H9 (cell line): Measurements from ENCODE around the gene SETDB2. TPM values are rescaled to one million over a fixed set of nuclear protein-coding genes. Genes with fewer than 3 reads are reported as not detected.

Experiments used
- DNase-seq: peaks from one replicate; pipeline ENCODE4 v3.0.0-alpha.2; 2017
- H2AFZ ChIP-seq: one replicate; pipeline ENCODE4 v1.6.1; 2013; ENCODE audit warnings: mild to moderate bottlenecking, low read length, control low read depth, moderate library complexity
- H2AK5ac ChIP-seq: 2 replicates; pipeline ENCODE4 v1.6.1; 2013; ENCODE audit warnings: low read length, control low read depth, mixed read lengths; ENCODE audit not compliant: insufficient read length
- H2BK120ac ChIP-seq: one replicate; pipeline ENCODE4 v1.6.1; 2013; ENCODE audit warnings: low read depth, mild to moderate bottlenecking, low read length, control low read depth, inconsistent platforms; ENCODE audit not compliant: poor library complexity, severe bottlenecking
- H2BK12ac ChIP-seq: 2 replicates; pipeline ENCODE4 v1.6.1; 2013; ENCODE audit warnings: low read length, control low read depth, mixed read lengths, low read depth; ENCODE audit not compliant: insufficient read length
- H2BK15ac ChIP-seq: 2 replicates; pipeline ENCODE4 v1.6.1; 2013; ENCODE audit warnings: low read depth, low read length, control low read depth
- H2BK20ac ChIP-seq: one replicate; pipeline ENCODE4 v1.6.1; 2013; ENCODE audit warnings: low read depth, mild to moderate bottlenecking, low read length, control low read depth, inconsistent platforms; ENCODE audit not compliant: poor library complexity, severe bottlenecking
- H2BK5ac ChIP-seq: 2 replicates; pipeline ENCODE4 v1.6.1; 2013; ENCODE audit warnings: low read length, control low read depth, mixed read lengths; ENCODE audit not compliant: insufficient read length
- H3K14ac ChIP-seq: 2 replicates; pipeline ENCODE4 v1.6.1; 2013; ENCODE audit warnings: low read length, control low read depth; ENCODE audit not compliant: insufficient read depth
- H3K18ac ChIP-seq: 2 replicates; pipeline ENCODE4 v1.6.1; 2013; ENCODE audit warnings: low read depth, mild to moderate bottlenecking, mixed read lengths, low read length, control low read depth; ENCODE audit not compliant: insufficient read length
- H3K23ac ChIP-seq: 2 replicates; pipeline ENCODE4 v1.6.1; 2013; ENCODE audit warnings: low read length, control low read depth, mixed read lengths, low read depth; ENCODE audit not compliant: insufficient read length
- H3K23me2 ChIP-seq: 2 replicates; pipeline ENCODE4 v1.6.1; 2013; ENCODE audit warnings: low read depth, mild to moderate bottlenecking, mixed read lengths, low read length, control low read depth; ENCODE audit not compliant: insufficient read length, poor library complexity, severe bottlenecking
- H3K27ac ChIP-seq: 2 replicates; pipeline ENCODE4 v1.5.1; 2013; ENCODE audit warnings: low read length, control low read depth, mixed read lengths, low read depth; ENCODE audit not compliant: insufficient read length
- H3K27me3 ChIP-seq: 2 replicates; pipeline ENCODE4 v1.6.1; 2013; ENCODE audit warnings: low read length, control low read depth, inconsistent platforms; ENCODE audit not compliant: insufficient read depth
- H3K4ac ChIP-seq: 2 replicates; pipeline ENCODE4 v1.6.1; 2013; ENCODE audit warnings: low read depth, mild to moderate bottlenecking, control low read depth, inconsistent platforms, low read length, moderate library complexity
- H3K4me1 ChIP-seq: 2 replicates; pipeline ENCODE4 v1.6.1; 2013; ENCODE audit warnings: low read length, control low read depth, inconsistent platforms; ENCODE audit not compliant: insufficient read depth
- H3K4me2 ChIP-seq: 2 replicates; pipeline ENCODE4 v1.6.1; 2013; ENCODE audit warnings: low read length, control low read depth, mixed read lengths; ENCODE audit not compliant: insufficient read length, insufficient read depth
- H3K56ac ChIP-seq: 2 replicates; pipeline ENCODE4 v1.6.1; 2013; ENCODE audit warnings: low read depth, mild to moderate bottlenecking, mixed read lengths, low read length, control low read depth; ENCODE audit not compliant: insufficient read length
- H3K79me1 ChIP-seq: 2 replicates; pipeline ENCODE4 v1.6.1; 2013; ENCODE audit warnings: low read depth, mild to moderate bottlenecking, moderate library complexity, low read length, control low read depth, inconsistent platforms; ENCODE audit not compliant: insufficient read depth, poor library complexity, severe bottlenecking
- H3K79me2 ChIP-seq: 2 replicates; pipeline ENCODE4 v1.6.1; 2013; ENCODE audit warnings: low read length, control low read depth, inconsistent platforms; ENCODE audit not compliant: insufficient read depth
- H3K9ac ChIP-seq: 2 replicates; pipeline ENCODE4 v1.6.1; 2013; ENCODE audit warnings: low read length, control low read depth, mixed read lengths; ENCODE audit not compliant: insufficient read length; ENCODE audit errors: extremely low read depth
- H3K9me3 ChIP-seq: one replicate; pipeline ENCODE4 v1.6.1; 2013; ENCODE audit warnings: low read depth, low read length, inconsistent platforms; ENCODE audit not compliant: control insufficient read depth
- H3T11ph ChIP-seq: one replicate; pipeline ENCODE4 v1.6.1; 2013; ENCODE audit warnings: mild to moderate bottlenecking, low read length, control low read depth, inconsistent platforms
- H4K20me1 ChIP-seq: one replicate; pipeline ENCODE4 v1.6.1; 2013; ENCODE audit not compliant: control insufficient read depth, insufficient read length, insufficient read depth
- H4K5ac ChIP-seq: 2 replicates; pipeline ENCODE4 v1.6.1; 2013; ENCODE audit warnings: low read depth, mild to moderate bottlenecking, mixed read lengths, low read length, control low read depth; ENCODE audit not compliant: insufficient read length
- H4K8ac ChIP-seq: replicated peaks from 2 replicates; pipeline ENCODE4 v1.6.1; 2013; ENCODE audit warnings: low read length, control low read depth, mixed read lengths, low read depth; ENCODE audit not compliant: insufficient read length
- H4K91ac ChIP-seq: 2 replicates; pipeline ENCODE4 v1.6.1; 2013; ENCODE audit warnings: low read depth, mild to moderate bottlenecking, moderate library complexity, mixed read lengths, low read length, control low read depth; ENCODE audit not compliant: insufficient read length
- H3K27ac Mint-ChIP-seq, 3 experiments: 2 replicates in 2 of 3; 3 replicates in 1 of 3; pipeline ENCODE4 v1.8.0; 2020 to 2021; ENCODE audit warnings: mixed read lengths in 3 of 3, mild to moderate bottlenecking in 1 of 3, moderate library complexity in 1 of 3
- H3K27me3 Mint-ChIP-seq: 2 replicates; pipeline ENCODE4 v1.8.0; 2021; ENCODE audit warnings: low read depth, mild to moderate bottlenecking, moderate library complexity, mixed read lengths
- H3K36me3 Mint-ChIP-seq, 3 experiments: 2 replicates in 2 of 3; 3 replicates in 1 of 3; pipeline ENCODE4 v1.8.0; 2020 to 2021; ENCODE audit warnings: low read depth in 3 of 3, mixed read lengths in 3 of 3; ENCODE audit not compliant: insufficient read depth in 1 of 3
- H3K4me1 Mint-ChIP-seq, 2 experiments: 2 replicates each; pipeline ENCODE4 v1.8.0; 2020; ENCODE audit warnings: mixed read lengths in 2 of 2
- H3K4me3 Mint-ChIP-seq, 2 experiments: 2 replicates in 1 of 2; 3 replicates in 1 of 2; pipeline ENCODE4 v1.8.0; 2020 to 2021; ENCODE audit warnings: mild to moderate bottlenecking in 2 of 2, mixed read lengths in 2 of 2, moderate library complexity in 1 of 2
- H3K9me3 Mint-ChIP-seq, 2 experiments: 2 replicates in 1 of 2; 3 replicates in 1 of 2; pipeline ENCODE4 v1.8.0; 2020; ENCODE audit warnings: mild to moderate bottlenecking in 2 of 2, mixed read lengths in 2 of 2, moderate library complexity in 1 of 2
- CTCF ChIP-seq: fragments of 200-600 bp; sonication (generic); conservative IDR thresholded peaks from 3 replicates; pipeline ENCODE4 v1.8.0; 2021; ENCODE audit warnings: antibody characterized with exemption, mild to moderate bottlenecking
- WGBS: extraction: QIAGEN DNeasy Blood & Tissue Kit; methylation state at CpG from one replicate; pipeline ENCODE4 v1.1.7; 2013; ENCODE audit warnings: missing lambda C conversion rate, low lambda C conversion rate, mixed read lengths; ENCODE audit not compliant: insufficient read length; ENCODE audit errors: extremely low coverage; 5-methylcytosine and 5-hydroxymethylcytosine counted together
- total RNA-seq: library from RNA; stranded (reverse); gene quantifications from 2 replicates; pipeline ENCODE4 v1.2.1, GENCODE V29; 2021

Gene SETDB2
- total RNA-seq, 1 experiment from 2014 or later: 5.7 TPM

GRCh38 chr13:49464085-49464484, 20.0 kb downstream of the SETDB2 start:
- Mint-ChIP-seq H3K36me3 (peaks cover 39 to 49% (median 47%) of the 10 kb centered on the region in 3 experiments), H3K27ac (no peak overlapping the region), H3K27me3 (no peaks in the 10 kb centered on the region), H3K9me3 (peaks cover 29 to 30% of the 10 kb centered on the region in 2 experiments), H3K4me3 (no peak overlapping the region), H3K4me1 (no peaks in the 10 kb centered on the region)
- Histone ChIP-seq H4K20me1 (no peaks in the 10 kb centered on the region), H3K14ac (no peak overlapping the region), H4K91ac (no peak overlapping the region), H3K79me2 (no peaks in the 10 kb centered on the region), H3K4me1 (no peaks in the 10 kb centered on the region), H3K23ac (no peak overlapping the region), H3K79me1 (no peaks in the 10 kb centered on the region), H3K18ac (no peak overlapping the region), H3K56ac (no peak overlapping the region), H3K4me2 (no peak overlapping the region), H3K27ac (no peak overlapping the region), H2BK120ac (no peak overlapping the region), H3K27me3 (no peaks in the 10 kb centered on the region), H2BK12ac (no peak overlapping the region), H2BK15ac (no peak overlapping the region), H3T11ph (no peak overlapping the region), H2BK5ac (no peak overlapping the region), H2BK20ac (no peak overlapping the region), H2AK5ac (no peak overlapping the region), H2AFZ (no peak overlapping the region), H3K9me3 (peaks cover 19% of the 10 kb centered on the region), H3K9ac (no peak overlapping the region), H4K5ac (no peak overlapping the region), H3K4ac (no peak overlapping the region), H3K23me2 (no peaks in the 10 kb centered on the region), H4K8ac (no peak overlapping the region)
- DNase-seq: no peak
- no peak for TF ChIP-seq CTCF
- WGBS: no CpG with 5 or more reads among the region's 1 CpG
